Activated naive CD4-positive, alpha-beta T cell treated with anti-CD3 and anti-CD28 coated beads, Interleukin-2, amount 50 U/mL, for 72 hours (primary cell): ENCODE data around the gene PITPNC1. TPM values are rescaled to one million over a fixed set of nuclear protein-coding genes. Genes with fewer than 3 reads are reported as not detected.
"Not testable (repeated sequence)": the region's sequence is repeated elsewhere in the genome, so short reads cannot be mapped to it uniquely, and the experiment has no call there.

Experiments
- ATAC-seq, 2 donors: fragments of 150-1000 bp; cut with Tn5 transposase; 2 replicates each; pipeline ENCODE4 v1.10.0; 2021; ENCODE audit warnings: mild to moderate bottlenecking in 2 of 2, moderate library complexity in 2 of 2
- DNase-seq, 2 donors: peaks; one replicate each; pipeline ENCODE4 v3.0.0; 2021 to 2022; ENCODE audit warnings: low spot score in 2 of 2
- H3K27ac Mint-ChIP-seq, 2 donors: one replicate each; pipeline ENCODE4 v1.8.0; 2022; ENCODE audit warnings: mild to moderate bottlenecking in 2 of 2, mixed read lengths in 2 of 2
- H3K36me3 Mint-ChIP-seq, 2 donors: one replicate each; pipeline ENCODE4 v1.8.0; 2022; ENCODE audit warnings: mixed read lengths in 2 of 2
- H3K9me3 Mint-ChIP-seq, 2 donors: one replicate each; pipeline ENCODE4 v1.8.0; 2022; ENCODE audit warnings: mixed read lengths in 2 of 2
- total RNA-seq, 2 donors: library from RNA; stranded (reverse); gene quantifications; one replicate each; pipeline ENCODE4 v1.2.3, GENCODE V29; 2022

Gene PITPNC1
- total RNA-seq, 2 donors from 2014 or later: 56.8 to 65.3 TPM

DNA sequence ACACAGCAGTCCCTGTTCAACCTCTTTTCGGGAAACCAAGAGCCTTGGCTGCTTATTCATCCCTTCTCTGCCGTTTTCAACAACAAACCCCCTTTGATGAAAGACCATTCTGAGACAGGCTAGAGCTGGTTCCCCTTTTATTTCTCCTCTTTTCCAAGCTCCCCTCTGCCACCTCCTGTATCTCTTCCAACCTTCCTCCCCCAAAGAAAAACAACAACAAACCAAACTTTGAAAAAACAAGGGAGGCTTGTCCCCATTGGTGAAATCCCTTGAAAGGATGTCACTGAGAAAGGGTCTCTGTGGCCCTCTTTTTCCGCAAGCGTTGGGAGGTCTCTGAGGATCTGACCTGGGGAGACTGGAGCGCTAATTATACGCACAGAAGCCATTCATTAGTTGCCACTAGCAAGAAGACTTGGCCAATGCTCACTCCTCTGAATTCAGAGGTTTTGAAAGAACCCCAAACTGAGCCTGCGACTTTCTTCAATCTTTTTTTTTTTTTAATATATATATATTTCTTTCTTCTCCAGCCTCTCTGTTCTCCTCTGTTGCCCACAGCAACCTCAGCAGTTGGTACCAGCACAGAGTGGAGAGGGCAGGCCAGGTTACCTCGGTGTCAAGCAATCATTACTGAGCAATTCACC, 101.4 kb downstream of the PITPNC1 start:
- peak in 1 of 2 donors; percentile 16 for ATAC-seq

DNA sequence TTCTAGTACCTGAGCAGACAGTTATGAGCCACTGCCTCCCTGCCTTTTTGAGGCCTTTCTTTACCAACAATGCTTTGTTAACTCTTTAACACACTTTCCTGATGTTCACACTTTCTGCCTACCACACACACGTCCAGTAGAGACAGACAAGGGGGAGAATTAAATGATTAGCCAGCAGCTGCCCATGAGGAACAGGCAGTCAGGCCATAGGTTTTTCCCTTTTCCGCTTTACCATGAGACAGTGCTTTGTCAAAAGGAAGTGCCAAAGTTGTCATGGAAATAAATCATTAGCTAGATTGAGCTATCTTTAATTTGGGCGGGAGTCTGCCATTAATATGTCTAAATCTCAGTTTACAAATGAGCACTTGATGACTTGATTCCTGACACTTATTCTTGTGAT, 102.1 kb downstream of the PITPNC1 start:
- Mint-ChIP-seq H3K27ac (peak overlapping the region; percentile 95 to 100), H3K9me3 (peaks cover 0 to 1% of the 10 kb centered on the region in 2 donors), H3K36me3 (peaks cover 7 to 9% of the 10 kb centered on the region in 2 donors)
- ATAC-seq: no peak
- DNase-seq: no peak

More for the DNA sequence above, 101.4 kb downstream of the PITPNC1 start:
- no peaks in the 10 kb centered on the region for H3K9me3 Mint-ChIP-seq
- DNase-seq: no peak
- H3K36me3 Mint-ChIP-seq: peaks cover 5% of the 10 kb centered on the region in 2 donors
- peak overlapping the region; percentile 95 to 100 for H3K27ac Mint-ChIP-seq

DNA sequence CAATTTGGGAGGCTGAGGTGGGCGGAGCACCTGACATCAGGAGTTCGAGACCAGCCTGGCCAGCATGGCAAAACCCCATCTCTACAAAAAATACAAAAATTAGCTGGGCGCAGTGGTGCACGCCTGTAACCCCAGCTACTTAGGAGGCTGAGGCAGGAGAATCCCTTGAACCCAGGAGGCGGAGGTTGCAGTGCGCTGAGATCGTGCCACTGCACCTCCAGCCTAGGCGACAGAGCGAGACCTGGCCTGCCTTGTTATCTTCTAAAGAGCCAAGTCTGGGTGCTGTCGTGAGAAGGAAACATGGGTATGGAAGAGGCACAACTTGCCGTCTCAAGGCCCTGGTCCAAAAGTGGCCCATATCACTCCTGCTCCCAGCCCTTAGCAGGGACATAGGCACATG, 103.9 kb downstream of the PITPNC1 start:
- H3K36me3 Mint-ChIP-seq: peaks cover 9 to 12% of the 10 kb centered on the region in 2 donors
- H3K9me3 Mint-ChIP-seq, ATAC-seq, DNase-seq: not testable (repeated sequence)
- peak overlapping the region; percentile 88 to 100 for H3K27ac Mint-ChIP-seq

DNA sequence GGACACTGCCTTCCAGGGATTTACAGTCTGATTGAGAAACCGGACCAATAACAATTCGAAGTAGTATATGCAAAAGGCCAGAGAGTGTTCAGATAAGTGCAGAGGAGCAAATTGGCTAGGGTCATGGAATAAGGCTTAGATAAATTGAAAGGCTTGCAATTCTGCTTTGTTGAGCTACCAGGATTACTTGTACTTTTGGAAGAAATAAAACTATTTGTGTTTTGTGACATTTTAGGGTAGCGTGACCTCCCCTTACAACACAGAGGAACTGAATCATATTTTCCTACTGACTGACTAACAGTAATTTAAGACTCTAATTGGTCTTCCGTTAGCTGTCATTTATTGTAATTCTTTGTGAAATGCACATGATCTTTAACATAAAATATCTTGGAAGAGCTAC, 104.7 kb downstream of the PITPNC1 start:
- Mint-ChIP-seq H3K27ac (peak overlapping the region; percentile 88 to 100), H3K9me3 (peaks cover 0 to 3% of the 10 kb centered on the region in 2 donors)
- peak; percentile 9 to 17 for ATAC-seq

DNA sequence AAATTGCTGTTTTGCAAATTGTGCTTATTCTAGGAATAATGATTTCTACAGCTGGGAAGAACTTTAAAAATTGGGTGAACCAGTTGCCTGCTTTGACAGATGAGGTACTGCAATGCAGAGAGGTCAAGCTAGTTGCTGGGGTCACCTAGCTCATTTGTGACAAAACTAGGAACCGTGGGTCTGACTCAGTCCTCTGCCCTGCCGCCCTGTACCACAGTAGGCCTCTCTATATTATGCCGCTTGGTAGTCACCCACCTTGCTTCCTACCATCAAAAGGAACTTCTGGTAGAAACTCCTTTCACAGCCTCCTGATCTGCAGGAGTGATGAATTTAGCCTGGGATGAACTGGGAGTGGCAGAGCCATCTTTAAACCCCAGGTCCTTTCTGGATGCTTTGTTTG, 105.7 kb downstream of the PITPNC1 start:
- no peak for DNase-seq
- Mint-ChIP-seq H3K9me3 (peaks cover 0 to 3% of the 10 kb centered on the region in 2 donors), H3K27ac (peak overlapping the region; percentile 96 to 100), H3K36me3 (peaks cover 9 to 12% of the 10 kb centered on the region in 2 donors)
- peak in 1 of 2 donors; percentile 82 for ATAC-seq

More for the DNA sequence above, 104.7 kb downstream of the PITPNC1 start:
- H3K36me3 Mint-ChIP-seq: peaks cover 9 to 12% of the 10 kb centered on the region in 2 donors
- no peak for DNase-seq

DNA sequence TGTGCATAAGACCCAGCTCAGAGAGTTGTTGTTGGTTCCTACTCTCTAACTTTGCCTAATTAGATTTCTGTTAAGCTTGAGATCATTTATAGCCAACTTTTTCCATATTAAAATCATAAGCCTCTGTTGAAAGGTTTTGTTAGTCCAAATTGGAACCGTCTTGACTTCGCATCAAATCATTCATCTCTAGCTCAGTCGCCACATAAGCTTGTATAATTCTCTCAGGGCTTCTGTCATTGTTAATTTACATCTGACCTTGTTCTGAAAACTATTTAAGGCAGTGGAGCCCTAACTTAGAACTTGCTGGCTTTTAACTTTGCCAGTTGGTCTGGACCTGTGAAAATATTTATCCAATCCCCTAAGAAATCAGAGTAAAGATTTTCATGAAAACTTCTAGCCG, 107.2 kb downstream of the PITPNC1 start:
- Mint-ChIP-seq H3K27ac (peak overlapping the region in 1 of 2 donors; percentile 100), H3K9me3 (peaks cover 2 to 3% of the 10 kb centered on the region in 2 donors), H3K36me3 (peaks cover 6 to 16% of the 10 kb centered on the region in 2 donors)
- ATAC-seq (no peak), DNase-seq (no peak)

DNA sequence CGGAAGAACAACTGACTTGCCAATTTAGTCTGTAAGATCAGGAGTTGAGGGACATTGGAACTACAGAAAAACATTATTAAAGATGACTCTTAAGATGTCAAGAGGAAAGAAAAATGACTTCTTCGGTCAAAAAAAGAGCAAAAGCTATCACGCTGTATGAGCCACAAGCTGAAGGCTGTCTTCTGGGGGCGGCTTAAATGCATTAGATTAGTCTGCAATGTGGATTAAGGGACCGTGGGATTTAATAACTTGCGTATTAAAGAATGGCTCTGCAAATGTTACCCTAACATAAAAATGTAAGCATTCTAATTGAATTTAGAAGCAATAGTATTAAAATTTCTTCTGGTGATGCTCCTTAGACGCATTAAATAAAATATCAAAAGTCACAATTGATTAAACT, 108.6 kb downstream of the PITPNC1 start:
- peaks cover 4 to 21% of the 10 kb centered on the region in 2 donors for H3K36me3 Mint-ChIP-seq
- H3K9me3 Mint-ChIP-seq: peaks cover 3 to 5% of the 10 kb centered on the region in 2 donors
- DNase-seq: no peak
- H3K27ac Mint-ChIP-seq: no peak overlapping the region
- no peak for ATAC-seq

DNA sequence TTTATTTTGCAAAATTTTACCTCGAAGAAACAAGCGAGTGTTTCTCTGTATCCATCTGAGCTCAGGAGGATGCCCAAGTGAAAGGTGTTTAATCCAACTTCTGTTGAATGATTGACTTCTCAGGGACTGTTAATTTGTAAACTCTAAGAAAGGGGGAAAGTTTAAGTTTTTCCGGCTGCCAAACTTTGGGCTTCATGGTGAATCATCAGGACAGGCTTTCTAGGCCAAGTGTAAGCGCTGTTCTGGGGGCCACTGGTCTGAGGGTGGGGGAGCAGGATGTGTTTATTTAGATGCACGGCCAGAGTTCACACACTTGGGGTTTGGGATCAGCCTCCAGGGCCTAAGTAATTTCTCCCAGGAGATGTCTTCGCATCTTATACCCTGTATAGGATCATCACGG, 110.4 kb downstream of the PITPNC1 start:
- peak overlapping the region; percentile 0 to 47 for H3K27ac Mint-ChIP-seq

DNA sequence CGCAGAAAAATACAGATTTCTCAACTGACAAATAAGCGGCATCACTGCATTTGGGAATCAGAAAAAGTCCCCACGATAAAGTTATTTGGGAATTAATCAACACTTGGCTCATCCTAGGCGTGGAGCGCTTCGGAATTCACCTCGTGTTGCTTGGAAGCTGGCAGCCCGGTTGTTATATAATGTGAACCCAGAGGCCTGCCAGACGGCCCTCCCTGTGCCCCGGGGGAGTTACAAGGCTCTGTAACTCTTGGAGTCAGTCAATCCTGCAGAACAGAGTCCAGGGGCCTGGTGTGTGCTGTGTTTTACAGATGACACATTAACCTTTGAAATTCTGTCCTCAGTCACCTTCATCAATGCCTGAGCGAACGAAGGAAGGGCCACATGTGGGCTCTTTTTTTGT, 111.1 kb downstream of the PITPNC1 start:
- DNase-seq (no peak), ATAC-seq (no peak)
- Mint-ChIP-seq H3K27ac (no peak overlapping the region), H3K9me3 (peaks cover 3 to 5% of the 10 kb centered on the region in 2 donors), H3K36me3 (peaks cover 4 to 16% of the 10 kb centered on the region in 2 donors)

More for the DNA sequence above, 110.4 kb downstream of the PITPNC1 start:
- Mint-ChIP-seq H3K36me3 (peaks cover 4 to 19% of the 10 kb centered on the region in 2 donors), H3K9me3 (peaks cover 3 to 5% of the 10 kb centered on the region in 2 donors)
- ATAC-seq: no peak
- DNase-seq: no peak

DNA sequence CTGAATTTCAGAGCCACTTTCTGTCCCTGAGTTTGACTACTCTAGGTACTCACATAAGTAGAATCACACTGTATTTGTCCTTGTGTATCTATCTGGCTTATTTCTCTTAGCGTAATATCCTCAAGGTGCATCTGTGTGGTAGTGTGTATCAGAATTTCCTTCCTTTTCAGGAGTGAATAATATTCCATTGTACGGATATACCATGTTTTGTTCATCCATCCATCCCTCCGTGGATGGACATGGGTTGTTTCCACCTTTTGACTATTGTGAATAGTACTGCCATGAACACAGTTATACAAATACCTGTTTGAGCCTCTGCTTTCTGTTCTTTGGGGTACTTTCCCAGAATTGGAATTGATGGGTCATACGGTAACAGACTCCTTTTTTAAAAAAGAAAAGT, 111.7 kb downstream of the PITPNC1 start:
- Mint-ChIP-seq H3K9me3 (peaks cover 3 to 5% of the 10 kb centered on the region in 2 donors), H3K36me3 (peaks cover 4 to 15% of the 10 kb centered on the region in 2 donors), H3K27ac (peak overlapping the region; percentile 61 to 62)
- ATAC-seq: peak in 1 of 2 donors; percentile 11
- no peak for DNase-seq

DNA sequence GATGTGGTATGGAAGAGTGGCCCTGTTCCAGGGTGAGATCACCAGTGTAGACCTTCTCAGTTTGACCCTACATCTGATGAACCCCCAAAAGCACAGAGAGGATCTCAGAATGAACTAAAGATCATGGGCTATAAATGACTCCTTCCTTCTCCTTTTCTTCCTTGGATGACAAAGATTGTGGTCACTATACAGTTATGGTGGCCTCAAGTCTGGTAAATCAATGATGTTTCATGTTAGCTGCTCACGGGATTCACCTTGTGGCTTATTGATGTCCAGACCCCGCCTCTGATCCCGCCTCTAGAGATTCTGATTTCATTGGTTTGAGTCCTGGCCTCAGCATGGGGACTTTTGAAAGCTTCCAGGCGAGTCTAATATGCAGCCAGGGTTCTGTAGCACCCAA, 112.2 kb downstream of the PITPNC1 start:
- Mint-ChIP-seq H3K27ac (peak overlapping the region in 1 of 2 donors; percentile 62), H3K9me3 (peaks cover under 1 to 5% of the 10 kb centered on the region in 2 donors), H3K36me3 (peaks cover 1 to 10% of the 10 kb centered on the region in 2 donors)
- ATAC-seq: peak; percentile 79 to 92
- no peak for DNase-seq

DNA sequence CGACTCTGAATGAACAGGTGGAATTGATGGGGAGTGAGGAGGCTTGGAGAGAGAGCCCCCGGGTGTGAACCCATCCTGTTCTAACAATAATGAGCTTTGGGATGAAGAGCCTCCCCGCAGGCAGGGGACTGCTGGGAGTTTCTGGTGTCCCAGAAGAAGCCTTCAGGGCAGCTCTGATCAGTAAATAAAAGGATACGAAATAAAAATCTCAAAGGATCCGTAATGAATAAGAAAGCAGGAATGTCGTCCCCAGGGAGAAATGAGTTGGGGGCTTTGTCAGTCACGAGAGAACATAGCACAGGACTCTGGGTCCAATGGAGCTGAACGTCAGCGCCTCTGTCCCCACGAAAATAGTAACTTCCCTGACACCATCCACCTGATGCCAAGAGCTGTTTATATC, 113.4 kb downstream of the PITPNC1 start:
- H3K27ac Mint-ChIP-seq: peak overlapping the region in 1 of 2 donors; percentile 62
- H3K36me3 Mint-ChIP-seq: peaks cover 0 to 9% of the 10 kb centered on the region in 2 donors
- no peak for ATAC-seq

DNA sequence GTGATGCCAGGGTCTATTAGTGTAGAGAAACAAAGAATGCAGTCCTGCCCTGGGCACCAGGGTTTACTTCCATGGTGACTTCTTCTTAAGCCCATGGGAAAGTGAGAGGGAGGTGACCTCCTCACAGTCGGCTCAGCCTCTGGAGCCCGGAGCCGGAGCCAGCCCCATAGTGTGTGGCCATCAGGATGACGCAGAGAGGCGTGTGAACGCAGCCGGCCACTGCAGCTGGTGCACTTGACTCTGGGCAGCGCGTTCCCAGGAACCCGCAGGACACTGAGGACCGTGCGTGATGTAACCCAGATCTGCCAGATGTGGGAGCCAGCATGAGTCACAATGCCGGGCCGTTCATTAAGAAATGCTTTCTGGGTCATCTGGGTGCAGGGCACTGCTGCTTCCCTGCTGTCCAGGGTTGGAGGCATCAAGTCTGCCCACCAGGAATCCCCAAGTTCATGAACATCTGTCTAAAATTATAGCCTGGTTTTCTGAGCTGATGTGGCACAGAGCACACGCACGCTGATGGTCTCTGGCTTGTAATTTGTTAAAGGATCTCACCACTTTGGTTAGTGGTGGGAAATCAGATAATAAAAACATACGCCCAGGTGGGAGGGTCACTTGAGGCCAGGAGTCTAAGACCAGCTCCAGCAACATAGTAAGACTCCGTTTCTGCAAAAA, 114.1 kb downstream of the PITPNC1 start:
- H3K27ac Mint-ChIP-seq: peak overlapping the region in 1 of 2 donors; percentile 75
- H3K36me3 Mint-ChIP-seq: peaks cover 0 to 9% of the 10 kb centered on the region in 2 donors
- H3K9me3 Mint-ChIP-seq: peaks cover 3 to 5% of the 10 kb centered on the region in 2 donors
- DNase-seq (no peak), ATAC-seq (no peak)

More for the DNA sequence above, 113.4 kb downstream of the PITPNC1 start:
- peaks cover 1 to 5% of the 10 kb centered on the region in 2 donors for H3K9me3 Mint-ChIP-seq
- no peak for DNase-seq

DNA sequence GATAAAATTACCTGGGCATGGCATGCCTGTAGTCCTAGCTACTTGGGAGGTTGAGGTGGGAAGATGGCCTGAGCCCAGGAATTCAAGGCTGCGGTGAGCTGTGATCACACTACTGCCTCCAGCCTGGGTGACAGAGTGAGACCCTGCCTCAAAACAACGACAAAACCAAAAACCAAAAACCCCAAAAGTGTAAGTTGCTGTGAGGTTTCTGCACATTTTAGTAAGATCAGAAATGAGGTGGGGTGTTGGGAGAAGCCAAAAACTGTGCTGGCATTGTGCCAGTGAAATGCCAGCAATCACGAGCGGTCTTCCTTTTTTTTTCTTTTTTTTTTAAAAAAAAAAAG, 114.6 kb downstream of the PITPNC1 start:
- Mint-ChIP-seq H3K9me3 (peaks cover 3 to 5% of the 10 kb centered on the region in 2 donors), H3K27ac (peak overlapping the region in 1 of 2 donors; percentile 75), H3K36me3 (peaks cover 0 to 9% of the 10 kb centered on the region in 2 donors)
- ATAC-seq: no peak
- DNase-seq: no peak

DNA sequence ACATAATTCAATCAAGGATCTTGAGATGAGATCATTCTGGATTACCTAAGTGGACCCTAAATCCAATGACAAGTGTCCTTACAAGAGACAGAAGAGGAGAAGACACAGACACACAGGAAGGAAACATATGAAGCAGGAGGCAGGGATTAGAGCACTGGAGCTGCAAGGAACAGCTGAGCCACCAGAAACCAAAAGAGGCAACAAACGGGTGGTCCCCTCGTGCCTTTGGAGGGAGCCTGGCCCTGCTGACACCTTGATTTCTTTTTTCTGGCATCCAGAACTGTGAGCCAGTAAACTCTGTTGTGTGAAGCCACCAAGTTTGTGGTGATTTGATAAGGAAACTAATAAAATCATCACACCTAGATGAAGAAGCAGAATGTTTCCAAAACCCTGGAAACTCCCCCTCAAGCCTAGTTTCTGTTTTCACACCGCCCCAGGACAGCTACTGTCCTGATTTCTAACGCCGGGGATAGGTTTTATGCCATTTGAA, 115.2 kb downstream of the PITPNC1 start:
- H3K9me3 Mint-ChIP-seq: peaks cover 3 to 5% of the 10 kb centered on the region in 2 donors
- H3K36me3 Mint-ChIP-seq: peaks cover 0 to 9% of the 10 kb centered on the region in 2 donors
- DNase-seq (no peak), ATAC-seq (peak in 1 of 2 donors; percentile 44)
- peak overlapping the region; percentile 5 to 75 for H3K27ac Mint-ChIP-seq

DNA sequence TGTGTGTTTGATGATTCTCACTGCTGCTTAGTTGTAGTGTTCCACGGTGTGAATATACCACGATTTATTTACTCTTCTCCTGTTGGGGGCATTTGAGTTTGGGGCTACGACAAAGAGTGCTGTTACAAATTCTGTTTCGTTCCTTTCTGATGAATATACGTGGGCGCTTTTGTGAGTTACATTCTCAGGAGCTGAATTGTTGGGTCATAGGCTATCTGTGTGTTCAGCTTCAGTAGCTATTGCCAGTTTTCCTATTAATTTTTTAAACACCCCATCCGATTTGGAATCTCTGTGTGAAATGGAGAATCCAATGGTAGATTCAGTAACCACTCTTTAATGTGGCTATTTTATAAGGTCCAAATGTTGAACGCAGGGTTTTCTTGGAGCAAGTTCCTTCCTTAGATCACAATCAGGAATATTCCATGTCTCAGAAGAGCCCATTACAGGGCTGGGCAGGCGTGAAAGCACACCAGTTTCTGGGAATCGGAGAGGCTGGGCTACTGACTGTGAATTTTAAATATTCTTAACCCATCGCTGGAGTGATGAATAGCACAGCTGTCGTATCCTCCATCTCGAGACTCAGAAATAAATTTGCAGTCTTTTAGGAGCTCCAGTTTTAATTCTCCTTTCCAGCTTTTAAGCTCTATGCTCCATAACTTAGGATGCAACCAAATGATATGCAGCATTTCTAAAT, 115.9 kb downstream of the PITPNC1 start:
- Mint-ChIP-seq H3K27ac (no peak overlapping the region), H3K36me3 (peaks cover 0 to 9% of the 10 kb centered on the region in 2 donors), H3K9me3 (peaks cover 3 to 5% of the 10 kb centered on the region in 2 donors)
- DNase-seq (no peak), ATAC-seq (no peak)

DNA sequence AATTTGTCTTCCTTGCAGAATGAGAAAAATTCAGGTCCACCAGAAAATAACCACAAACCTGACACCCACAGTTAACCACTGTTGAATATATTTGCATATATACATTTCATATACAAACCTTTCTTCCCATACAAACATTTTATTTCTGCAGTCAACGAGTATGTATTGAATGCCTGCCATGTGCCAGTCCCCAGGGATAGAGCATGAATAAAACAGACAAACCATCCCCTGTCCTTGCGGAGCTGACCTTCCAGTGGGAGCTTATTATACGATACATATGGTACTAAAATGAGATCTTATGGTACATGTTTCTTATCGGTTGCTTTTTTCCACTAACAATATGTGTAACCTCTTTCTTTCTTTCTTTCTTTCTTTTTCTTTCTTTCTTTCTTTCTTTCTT, 116.7 kb downstream of the PITPNC1 start:
- Mint-ChIP-seq H3K9me3 (peaks cover 3 to 5% of the 10 kb centered on the region in 2 donors), H3K27ac (no peak overlapping the region), H3K36me3 (peaks cover 0 to 9% of the 10 kb centered on the region in 2 donors)
- ATAC-seq: no peak
- no peak for DNase-seq
